Calu3 (cell line): Measurements from ENCODE around the gene MARS1. TPM values are rescaled to one million over a fixed set of nuclear protein-coding genes. Genes with fewer than 3 reads are reported as not detected.

Source experiments
- BruUV-seq: library from RNA; stranded (reverse); fragments of 400-500 nt; replicated peaks from 2 replicates; lab custom pipeline; 2021; lab: Mats Ljungman, UMichigan
- CTCF ChIA-PET: fragments of 300-600 bp; sonication (Branson Sonifier 250); formaldehyde crosslinking; loops from one replicate; lab custom pipeline; 2022; ENCODE audit warnings: antibody characterized with exemption; lab: Charles Lee
- DNase-seq: peaks from one replicate; pipeline ENCODE4 v3.0.0; 2022
- H3K27ac Mint-ChIP-seq: one replicate; pipeline ENCODE4 v1.8.0; 2022; ENCODE audit warnings: mixed read lengths; ENCODE audit not compliant: unreplicated experiment
- H3K27me3 Mint-ChIP-seq: one replicate; pipeline ENCODE4 v1.8.0; 2022; ENCODE audit warnings: mixed read lengths; ENCODE audit not compliant: unreplicated experiment
- H3K36me3 Mint-ChIP-seq: one replicate; pipeline ENCODE4 v1.8.0; 2022; ENCODE audit warnings: mild to moderate bottlenecking, moderate library complexity, mixed read lengths; ENCODE audit not compliant: insufficient read depth, unreplicated experiment
- H3K4me1 Mint-ChIP-seq: one replicate; pipeline ENCODE4 v1.8.0; 2022; ENCODE audit warnings: mild to moderate bottlenecking, low read depth, mixed read lengths; ENCODE audit not compliant: unreplicated experiment
- H3K4me3 Mint-ChIP-seq: one replicate; pipeline ENCODE4 v1.8.0; 2022; ENCODE audit warnings: mild to moderate bottlenecking, low read depth, moderate library complexity, mixed read lengths; ENCODE audit not compliant: unreplicated experiment
- H3K9me3 Mint-ChIP-seq: one replicate; pipeline ENCODE4 v1.8.0; 2022; ENCODE audit warnings: low read depth, mixed read lengths; ENCODE audit not compliant: unreplicated experiment
- CTCF ChIP-seq: fragments of 200-600 bp; IDR thresholded peaks from one replicate; pipeline ENCODE4 v1.8.0; 2022; ENCODE audit warnings: antibody characterized with exemption; ENCODE audit not compliant: unreplicated experiment
- intact Hi-C: fragments of 100-400 bp; cut with micrococcal nuclease; formaldehyde crosslinking; loops from one replicate; pipeline ENCODE4 v1.10.0; 2022; ENCODE audit not compliant: unreplicated experiment
- total RNA-seq: library from RNA; stranded (reverse); gene quantifications from 2 replicates; pipeline ENCODE4 v1.2.3, GENCODE V29; 2022

Gene MARS1
- total RNA-seq, 1 experiment from 2014 or later: 358 TPM

GRCh38 chr12:57525615-57526383 lies 37.9 kb downstream of the MARS1 start:
- TF ChIP-seq CTCF: no peak
- H3K27ac Mint-ChIP-seq: peak overlapping the region; percentile 10
- CTCF ChIA-PET: no interaction called here

GRCh38 chr12:57526477-57527126 lies 38.7 kb downstream of the MARS1 start:
- Mint-ChIP-seq H3K27me3 (no peaks in the 10 kb centered on the region), H3K27ac (no peak overlapping the region), H3K4me3 (no peak overlapping the region), H3K36me3 (peaks cover 99% of the 10 kb centered on the region), H3K9me3 (no peaks in the 10 kb centered on the region), H3K4me1 (peaks cover 21% of the 10 kb centered on the region)
- CTCF ChIA-PET: interaction anchor here (0.6 kb wide), 2 partner anchors 258 to 834 kb away, joined by 3 to 6 read pairs; no protein-coding TSS in a partner anchor
- intact Hi-C loops: no loop called here
- TF ChIP-seq CTCF: no peak
- no peak for DNase-seq
- TSS peak; percentile 2 for BruUV-seq

More at GRCh38 chr12:57525615-57526383, 37.9 kb downstream of the MARS1 start:
- peaks cover 29% of the 10 kb centered on the region for H3K4me1 Mint-ChIP-seq
- no peaks in the 10 kb centered on the region for H3K27me3 Mint-ChIP-seq
- H3K9me3 Mint-ChIP-seq: no peaks in the 10 kb centered on the region
- no peak for DNase-seq
- H3K4me3 Mint-ChIP-seq: no peak overlapping the region
- peaks cover 99% of the 10 kb centered on the region for H3K36me3 Mint-ChIP-seq
- BruUV-seq: no TSS peak
- intact Hi-C loops: no loop called here

GRCh38 chr12:57527184-57527583 lies 39.3 kb downstream of the MARS1 start:
- CTCF ChIA-PET: no interaction called here
- no TSS peak for BruUV-seq
- Mint-ChIP-seq H3K36me3 (peaks cover 99% of the 10 kb centered on the region), H3K4me3 (no peak overlapping the region), H3K27ac (peak overlapping the region; percentile 23), H3K27me3 (no peaks in the 10 kb centered on the region), H3K9me3 (no peaks in the 10 kb centered on the region), H3K4me1 (peaks cover 15% of the 10 kb centered on the region)
- TF ChIP-seq CTCF: no peak
- DNase-seq: no peak
- intact Hi-C loops: no loop called here

GRCh38 chr12:57528176-57528575 lies 40.3 kb downstream of the MARS1 start:
- Mint-ChIP-seq H3K9me3 (no peaks in the 10 kb centered on the region), H3K27ac (no peak overlapping the region), H3K4me1 (peaks cover 15% of the 10 kb centered on the region), H3K36me3 (peaks cover 90% of the 10 kb centered on the region), H3K4me3 (no peak overlapping the region), H3K27me3 (no peaks in the 10 kb centered on the region)
- intact Hi-C loops: no loop called here
- no peak for DNase-seq
- no TSS peak for BruUV-seq
- no peak for TF ChIP-seq CTCF
- CTCF ChIA-PET: no interaction called here
